HCT116 (cell line): Measurements from ENCODE around the gene ZBED6. TPM values are rescaled to one million over a fixed set of nuclear protein-coding genes. Genes with fewer than 3 reads are reported as not detected.

Source experiments
- ATAC-seq: fragments of 200-7000 bp; cut with Tn5 transposase; 2 replicates; pipeline ENCODE4 v1.9.1; 2020; ENCODE audit warnings: mild to moderate bottlenecking, moderate library complexity
- BruUV-seq: library from RNA; stranded (reverse); fragments of 400-500 nt; replicated peaks from 2 replicates; lab custom pipeline; 2021; lab: Mats Ljungman, UMichigan
- CTCF ChIA-PET: fragments of 300-600 bp; sonication (Branson Sonifier 250); formaldehyde crosslinking; loops from one replicate; lab custom pipeline; 2021; ENCODE audit warnings: antibody characterized with exemption; lab: Charles Lee
- POLR2A ChIA-PET: fragments of 300-600, 350-600 bp; sonication (Branson Sonifier 250); formaldehyde crosslinking; loops from one replicate; lab custom pipeline; 2021; ENCODE audit warnings: antibody characterized with exemption; lab: Charles Lee
- RAD21 ChIA-PET, 2 experiments: fragments of 300-600 bp; sonication (Branson Sonifier 250); formaldehyde crosslinking; loops; one replicate each; lab custom pipeline; 2023; ENCODE audit warnings: low total read pairs in 2 of 2; ENCODE audit not compliant: uncharacterized antibody in 2 of 2, unreplicated experiment in 2 of 2, low non-redundant PET in 1 of 2; lab: Charles Lee
- DNase-seq: peaks from one replicate; pipeline ENCODE4 v3.0.0-alpha.2; 2010; ENCODE audit warnings: low read depth, low spot score
- H2AFZ ChIP-seq: fragments of 200-600 bp; shearing (Covaris generic), sonication (generic); 2 replicates; pipeline ENCODE4 v1.6.1; 2017; ENCODE audit warnings: low read depth, mixed run types, mixed read lengths, antibody characterized with exemption, low read length; ENCODE audit not compliant: poor library complexity, severe bottlenecking
- H3K27ac ChIP-seq: 2 replicates; pipeline ENCODE4 v1.5.1; 2012; ENCODE audit warnings: low read depth, low read length
- H3K27me3 ChIP-seq: fragments of 200-600 bp; sonication (generic); 2 replicates; pipeline ENCODE4 v1.6.1; 2016; ENCODE audit warnings: mixed run types, low read length, mixed read lengths; ENCODE audit not compliant: insufficient read depth
- H3K36me3 ChIP-seq, 2 experiments: fragments of 200-500 bp in 1 of 2; fragments of 200-600 bp in 1 of 2; sonication (Bioruptor generic) in 1 of 2; sonication (generic) in 1 of 2; 2 replicates each; pipeline versions ENCODE4 v1.5.1 to v1.6.1; 2014 to 2016; ENCODE audit warnings: low read length in 2 of 2, inconsistent platforms in 1 of 2, mixed read lengths in 1 of 2, mixed run types in 1 of 2; ENCODE audit not compliant: insufficient read depth in 2 of 2, control insufficient read depth in 1 of 2
- H3K4me1 ChIP-seq, 2 experiments: fragments of 200-600 bp in 1 of 2; sonication (generic) in 1 of 2; 2 replicates each; pipeline versions ENCODE4 v1.5.1 to v1.6.1; 2012 to 2017; ENCODE audit warnings: low read length in 2 of 2, inconsistent platforms in 1 of 2, mild to moderate bottlenecking in 1 of 2, mixed read lengths in 1 of 2, mixed run types in 1 of 2, moderate library complexity in 1 of 2; ENCODE audit not compliant: insufficient read depth in 2 of 2, control insufficient read depth in 1 of 2
- H3K4me2 ChIP-seq: fragments of 200-600 bp; sonication (generic); 2 replicates; pipeline ENCODE4 v1.6.1; 2017; ENCODE audit warnings: mixed run types, low read length, mixed read lengths
- H3K4me3 ChIP-seq, 2 experiments: fragments of 200-600 bp in 1 of 2; sonication (generic) in 1 of 2; replicated peaks in 1 of 2; 2 replicates each; pipeline ENCODE4 v1.5.1; 2011 to 2016; ENCODE audit warnings: low read length in 2 of 2, control low read depth in 1 of 2, low read depth in 1 of 2, mild to moderate bottlenecking in 1 of 2, mixed read lengths in 1 of 2, mixed run types in 1 of 2
- H3K79me2 ChIP-seq: fragments of 200-600 bp; sonication (generic); 2 replicates; pipeline ENCODE4 v1.6.1; 2017; ENCODE audit warnings: mild to moderate bottlenecking, mixed run types, low read length, moderate library complexity, mixed read lengths; ENCODE audit not compliant: insufficient read depth
- H3K9ac ChIP-seq: fragments of 200-600 bp; sonication (generic); 2 replicates; pipeline ENCODE4 v1.6.1; 2016; ENCODE audit warnings: low read length, mixed read lengths
- H3K9me2 ChIP-seq: fragments of 200-600 bp; sonication (generic), shearing (Covaris generic); 2 replicates; pipeline ENCODE4 v1.6.1; 2017; ENCODE audit warnings: mixed run types, mild to moderate bottlenecking, moderate library complexity; ENCODE audit not compliant: insufficient read depth
- H3K9me3 ChIP-seq, 2 experiments: fragments of 200-500 bp in 1 of 2; fragments of 200-600 bp in 1 of 2; sonication (Bioruptor generic) in 1 of 2; sonication (generic) in 1 of 2; 2 replicates each; pipeline ENCODE4 v1.6.1; 2014 to 2017; ENCODE audit warnings: low read length in 2 of 2, mixed read lengths in 2 of 2, inconsistent platforms in 1 of 2, low read depth in 1 of 2, mild to moderate bottlenecking in 1 of 2, mixed run types in 1 of 2, moderate library complexity in 1 of 2; ENCODE audit not compliant: control insufficient read depth in 1 of 2, insufficient read depth in 1 of 2
- H4K20me1 ChIP-seq: fragments of 200-600 bp; sonication (generic), shearing (Covaris generic); 2 replicates; pipeline ENCODE4 v1.6.1; 2017; ENCODE audit warnings: mixed run types, mild to moderate bottlenecking, moderate library complexity; ENCODE audit not compliant: insufficient read depth
- CBX3 ChIP-seq: IDR thresholded peaks from 2 replicates; pipeline ENCODE4 v1.6.1; 2012; ENCODE audit warnings: low read depth
- CTCF ChIP-seq, 3 experiments: fragments of 200-600 bp in 1 of 3; sonication (generic) in 1 of 3; IDR thresholded peaks in 2 of 3; conservative IDR thresholded peaks in 1 of 3; 2 replicates each; pipeline ENCODE4 v1.5.1; 2012 to 2017; ENCODE audit warnings: low read depth in 2 of 3, low read length in 2 of 3, antibody characterized with exemption in 1 of 3, borderline replicate concordance in 1 of 3, control low read depth in 1 of 3, mild to moderate bottlenecking in 1 of 3, mixed read lengths in 1 of 3, mixed run types in 1 of 3, moderate library complexity in 1 of 3; ENCODE audit not compliant: insufficient read depth in 1 of 3
- EZH2phosphoT487 ChIP-seq: fragments of 200-600 bp; IDR thresholded peaks from 2 replicates; pipeline ENCODE4 v1.6.1; 2018; ENCODE audit warnings: antibody characterized with exemption, borderline replicate concordance
- FOSL1 ChIP-seq: IDR thresholded peaks from 2 replicates; pipeline ENCODE4 v1.6.1; 2012; ENCODE audit warnings: low read depth
- JUND ChIP-seq: IDR thresholded peaks from 2 replicates; pipeline ENCODE4 v1.6.1; 2012
- MAX ChIP-seq: IDR thresholded peaks from 2 replicates; pipeline ENCODE4 v1.6.1; 2012
- POLR2A ChIP-seq: IDR thresholded peaks from 2 replicates; pipeline ENCODE4 v1.7.0; 2011; ENCODE audit warnings: borderline replicate concordance; ENCODE audit not compliant: insufficient read depth, insufficient read length; ENCODE audit errors: extremely low read depth
- POLR2AphosphoS5 ChIP-seq: IDR thresholded peaks from 2 replicates; pipeline ENCODE4 v1.6.1; 2011; ENCODE audit warnings: mild to moderate bottlenecking, low read depth, low read length, moderate library complexity
- RAD21 ChIP-seq: IDR thresholded peaks from 2 replicates; pipeline ENCODE4 v1.6.1; 2012; ENCODE audit warnings: low read depth, mild to moderate bottlenecking
- SIN3A ChIP-seq: IDR thresholded peaks from 2 replicates; pipeline ENCODE4 v1.6.1; 2012; ENCODE audit warnings: low read depth
- SRF ChIP-seq: IDR thresholded peaks from 2 replicates; pipeline ENCODE4 v1.6.1; 2012; ENCODE audit warnings: low read depth
- YY1 ChIP-seq: IDR thresholded peaks from 2 replicates; pipeline ENCODE4 v1.6.1; 2011; ENCODE audit warnings: low read length, low read depth, moderate library complexity, mild to moderate bottlenecking; ENCODE audit not compliant: insufficient replicate concordance; ENCODE audit errors: extremely low read depth
- ZBTB33 ChIP-seq: IDR thresholded peaks from 2 replicates; pipeline ENCODE4 v1.6.1; 2011; ENCODE audit warnings: mild to moderate bottlenecking, low read length, moderate library complexity; ENCODE audit not compliant: insufficient replicate concordance; ENCODE audit errors: extremely low read depth
- ZFX ChIP-seq: fragments of 450-650 bp; IDR thresholded peaks from 2 replicates; pipeline ENCODE4 v1.6.1; 2017
- intact Hi-C: fragments of 100-400 bp; cut with micrococcal nuclease; formaldehyde crosslinking; loops from 2 replicates; pipeline ENCODE4 v1.10.0; 2022
- total RNA-seq: library from RNA; stranded (reverse); gene quantifications from one replicate; pipeline ENCODE4 v1.2.1, GENCODE V29; 2021; ENCODE audit not compliant: unreplicated experiment

ZBED6 gene
- total RNA-seq, 1 experiment from 2014 or later, result 26.9 TPM

GRCh38 chr1:203826175-203826574 is 30.8 kb downstream of the ZBED6 start:
- intact Hi-C loops, result no loop called here
- H3K79me2 ChIP-seq, result peaks cover 61% of the 10 kb centered on the region
- H3K9ac ChIP-seq, result no peak overlapping the region
- H3K27ac ChIP-seq, result no peak overlapping the region
- no peaks in the 10 kb centered on the region for H3K4me1 ChIP-seq
- no peak overlapping the region for H2AFZ ChIP-seq
- no peak overlapping the region for H3K4me3 ChIP-seq
- H3K9me2 ChIP-seq, result no peaks in the 10 kb centered on the region
- ChIA-PET RAD21 (no interaction called here), POLR2A (no interaction called here), CTCF (no interaction called here)
- H3K36me3 ChIP-seq, result peaks cover 52 to 57% of the 10 kb centered on the region in 2 experiments
- DNase-seq (no peak), ATAC-seq (no peak)
- H3K4me2 ChIP-seq, result no peak overlapping the region
- TF ChIP-seq ZFX, result no peak
- no peak for TF ChIP-seq SIN3A
- TF ChIP-seq FOSL1, result no peak
- TF ChIP-seq POLR2AphosphoS5, result no peak
- TF ChIP-seq CBX3, result no peak
- TF ChIP-seq MAX, result no peak
- no peak for TF ChIP-seq ZBTB33
- no peak for TF ChIP-seq POLR2A
- TF ChIP-seq RAD21, result no peak
- no peak for TF ChIP-seq YY1
- no peak for TF ChIP-seq EZH2phosphoT487
- no peak for TF ChIP-seq JUND
- TF ChIP-seq SRF, result no peak
- no peak for TF ChIP-seq CTCF (IDR thresholded peaks at IDR 0.05 in 2 of 3, conservative IDR thresholded peaks at IDR 0.05 in 1 of 3; ENCODE audit: borderline replicate concordance in 1 of 3, insufficient read depth in 1 of 3, low read depth in 2 of 3, low read length in 2 of 3)
- peaks cover 8% of the 10 kb centered on the region; the same call in 1 of the 2 replicates for H4K20me1 ChIP-seq
- no peaks in the 10 kb centered on the region for H3K27me3 ChIP-seq
- no TSS peak for BruUV-seq
- H3K9me3 ChIP-seq, result no peaks in the 10 kb centered on the region
